ENCODE data around the gene EDAR.

The EDAR gene

GRCh38 chr2:108936076-108936864 lies 52.8 kb downstream of the EDAR start:
- Histone ChIP-seq H3K4me1 (ENCODE audit: control extremely low read depth in 1 of 4, control insufficient read depth in 4 of 4, insufficient read depth in 4 of 4, low read length in 3 of 4) (peaks cover 0 to 15% (median 5%) of the 10 kb centered on the region in 4 experiments), H3K27me3 (replicated peaks in 2 of 5; ENCODE audit: control insufficient read depth in 4 of 5, insufficient read depth in 5 of 5, low read length in 4 of 5) (no peaks in the 10 kb centered on the region), H3K9me3 (ENCODE audit: control extremely low read depth in 1 of 5, control insufficient read depth in 4 of 5, insufficient read depth in 2 of 5, low read depth in 1 of 5, low read length in 4 of 5) (no peaks in the 10 kb centered on the region), H3K27ac (ENCODE audit: insufficient read depth in 1 of 2, low read depth in 1 of 2, low read length in 2 of 2, poor library complexity in 1 of 2, severe bottlenecking in 2 of 2) (no peak overlapping the region), H3K36me3 (ENCODE audit: control insufficient read depth in 4 of 4, insufficient read depth in 4 of 4, low read length in 3 of 4) (no peaks in the 10 kb centered on the region), H3K4me3 (ENCODE audit: control insufficient read depth in 1 of 7, extremely low read depth in 1 of 7, insufficient read depth in 4 of 7, low read depth in 2 of 7, low read length in 6 of 7) (no peak overlapping the region)
- WGBS (ENCODE audit: insufficient coverage), result 96% methylated on average over 8 of the region's 17 CpGs
- ChIA-PET CTCF (no interaction called here), POLR2A (interaction anchor here (0.6 kb wide), 1 partner anchor 27 kb away, joined by 3 read pairs; no protein-coding TSS in a partner anchor)
- no peak for DNase-seq

- H3K36me3 ChIP-seq (ENCODE audit: control insufficient read depth in 4 of 4, insufficient read depth in 4 of 4, low read length in 3 of 4), result no peaks in the 10 kb centered on the region
- H3K27me3 ChIP-seq (replicated peaks in 2 of 5; ENCODE audit: control insufficient read depth in 4 of 5, insufficient read depth in 5 of 5, low read length in 4 of 5), result no peaks in the 10 kb centered on the region
- no peak for DNase-seq
- no peak overlapping the region for H3K27ac ChIP-seq (ENCODE audit: insufficient read depth in 1 of 2, low read depth in 1 of 2, low read length in 2 of 2, poor library complexity in 1 of 2, severe bottlenecking in 2 of 2)
- H3K4me3 ChIP-seq (ENCODE audit: control insufficient read depth in 1 of 7, extremely low read depth in 1 of 7, insufficient read depth in 4 of 7, low read depth in 2 of 7, low read length in 6 of 7), result no peak overlapping the region
- 93% methylated on average over 3 of the region's 5 CpGs for whole genome bisulfite sequencing (ENCODE audit: insufficient coverage)
- peaks cover 0 to 15% (median 5%) of the 10 kb centered on the region in 4 experiments for H3K4me1 ChIP-seq (ENCODE audit: control extremely low read depth in 1 of 4, control insufficient read depth in 4 of 4, insufficient read depth in 4 of 4, low read length in 3 of 4)
- ChIA-PET CTCF (no interaction called here), POLR2A (no interaction called here)
- H3K9me3 ChIP-seq (ENCODE audit: control extremely low read depth in 1 of 5, control insufficient read depth in 4 of 5, insufficient read depth in 2 of 5, low read depth in 1 of 5, low read length in 4 of 5), result no peaks in the 10 kb centered on the region
These were observed 53.7 kb downstream of the EDAR start for GRCh38 chr2:108935271-108935741.

DNA sequence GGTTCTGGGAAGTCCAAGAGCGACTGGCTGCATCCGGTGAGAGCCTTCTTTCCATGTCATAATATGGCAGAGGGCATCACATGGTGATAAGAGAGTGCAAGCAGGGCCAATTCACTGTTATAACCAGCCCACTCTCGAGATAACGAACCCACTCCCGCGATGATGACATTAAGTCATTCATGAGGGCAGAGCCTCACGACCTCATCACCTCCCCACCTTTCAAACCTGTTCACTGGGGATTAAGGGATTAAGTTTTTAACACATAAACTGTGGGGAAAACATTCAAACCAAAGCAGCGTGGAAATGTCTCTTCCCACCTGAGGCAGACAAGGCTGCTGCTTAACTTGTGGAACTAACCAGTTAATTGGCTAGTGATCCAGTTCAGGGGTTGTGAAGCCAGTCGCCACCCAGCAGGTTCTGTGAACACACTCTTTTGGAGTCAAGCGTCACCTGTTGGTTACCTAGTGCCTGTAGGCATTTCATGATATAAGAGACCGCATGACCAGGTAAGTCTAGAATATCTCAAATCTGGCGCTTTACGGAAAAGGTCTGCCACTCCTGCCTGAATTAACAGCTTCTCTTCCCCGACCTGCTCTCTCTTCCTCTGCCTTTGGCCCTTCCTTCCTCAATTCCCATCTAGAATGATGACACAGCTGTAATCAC lies 54.3 kb downstream of the EDAR start:
- H3K27me3 ChIP-seq (replicated peaks in 2 of 5; ENCODE audit: control insufficient read depth in 4 of 5, insufficient read depth in 5 of 5, low read length in 4 of 5), result no peaks in the 10 kb centered on the region
- no peak overlapping the region for H3K4me3 ChIP-seq (ENCODE audit: control insufficient read depth in 1 of 7, extremely low read depth in 1 of 7, insufficient read depth in 4 of 7, low read depth in 2 of 7, low read length in 6 of 7)
- ChIA-PET POLR2A (no interaction called here), CTCF (no interaction called here)
- peaks cover 0 to 15% (median 5%) of the 10 kb centered on the region in 4 experiments for H3K4me1 ChIP-seq (ENCODE audit: control extremely low read depth in 1 of 4, control insufficient read depth in 4 of 4, insufficient read depth in 4 of 4, low read length in 3 of 4)
- DNase-seq, result no peak
- no peak overlapping the region for H3K27ac ChIP-seq (ENCODE audit: insufficient read depth in 1 of 2, low read depth in 1 of 2, low read length in 2 of 2, poor library complexity in 1 of 2, severe bottlenecking in 2 of 2)
- H3K9me3 ChIP-seq (ENCODE audit: control extremely low read depth in 1 of 5, control insufficient read depth in 4 of 5, insufficient read depth in 2 of 5, low read depth in 1 of 5, low read length in 4 of 5), result no peaks in the 10 kb centered on the region
- 90% methylated on average over 14 of the region's 14 CpGs for WGBS (ENCODE audit: insufficient coverage)
- H3K36me3 ChIP-seq (ENCODE audit: control insufficient read depth in 4 of 4, insufficient read depth in 4 of 4, low read length in 3 of 4), result no peaks in the 10 kb centered on the region

DNA sequence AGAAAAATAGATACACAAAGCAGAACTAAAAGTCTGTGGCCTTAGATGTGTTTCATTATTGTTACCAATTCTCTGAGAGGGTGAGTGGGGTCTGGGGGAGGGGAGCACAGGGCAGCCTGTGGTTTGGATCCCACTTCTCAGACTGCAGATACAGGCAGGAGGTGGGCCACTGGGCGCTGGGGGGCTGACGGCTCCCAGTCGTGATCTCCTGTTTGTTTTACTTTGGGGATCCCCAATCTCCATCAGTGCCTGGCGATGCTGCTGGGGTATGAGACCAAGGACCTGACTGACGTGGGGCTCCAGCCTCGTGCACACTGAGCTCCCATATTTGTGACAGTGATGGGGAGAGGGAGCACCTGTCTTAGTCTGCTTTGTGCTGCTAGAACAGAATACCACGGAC lies 54.9 kb downstream of the EDAR start:
- no peaks in the 10 kb centered on the region for H3K27me3 ChIP-seq (replicated peaks in 2 of 5; ENCODE audit: control insufficient read depth in 4 of 5, insufficient read depth in 5 of 5, low read length in 4 of 5)
- 96% methylated on average over 4 of the region's 7 CpGs for WGBS (ENCODE audit: insufficient coverage)
- CTCF ChIA-PET, result no interaction called here
- H3K4me3 ChIP-seq (ENCODE audit: control insufficient read depth in 1 of 7, extremely low read depth in 1 of 7, insufficient read depth in 4 of 7, low read depth in 2 of 7, low read length in 6 of 7), result no peak overlapping the region
- H3K36me3 ChIP-seq (ENCODE audit: control insufficient read depth in 4 of 4, insufficient read depth in 4 of 4, low read length in 3 of 4), result no peaks in the 10 kb centered on the region
- no peak for DNase-seq
- POLR2A ChIA-PET, result no interaction called here
- H3K4me1 ChIP-seq (ENCODE audit: control extremely low read depth in 1 of 4, control insufficient read depth in 4 of 4, insufficient read depth in 4 of 4, low read length in 3 of 4), result peaks cover 0 to 15% (median 5%) of the 10 kb centered on the region in 4 experiments
- no peaks in the 10 kb centered on the region for H3K9me3 ChIP-seq (ENCODE audit: control extremely low read depth in 1 of 5, control insufficient read depth in 4 of 5, insufficient read depth in 2 of 5, low read depth in 1 of 5, low read length in 4 of 5)
- H3K27ac ChIP-seq (ENCODE audit: insufficient read depth in 1 of 2, low read depth in 1 of 2, low read length in 2 of 2, poor library complexity in 1 of 2, severe bottlenecking in 2 of 2), result no peak overlapping the region

- ChIA-PET POLR2A (no interaction called here), CTCF (no interaction called here)
- DNase-seq, result peak in 2 of 3 donors; percentile 13 to 43
- Histone ChIP-seq H3K4me3 (ENCODE audit: control insufficient read depth in 1 of 7, extremely low read depth in 1 of 7, insufficient read depth in 4 of 7, low read depth in 2 of 7, low read length in 6 of 7) (no peak overlapping the region), H3K27ac (ENCODE audit: insufficient read depth in 1 of 2, low read depth in 1 of 2, low read length in 2 of 2, poor library complexity in 1 of 2, severe bottlenecking in 2 of 2) (no peak overlapping the region), H3K27me3 (replicated peaks in 2 of 5; ENCODE audit: control insufficient read depth in 4 of 5, insufficient read depth in 5 of 5, low read length in 4 of 5) (no peaks in the 10 kb centered on the region), H3K9me3 (ENCODE audit: control extremely low read depth in 1 of 5, control insufficient read depth in 4 of 5, insufficient read depth in 2 of 5, low read depth in 1 of 5, low read length in 4 of 5) (no peaks in the 10 kb centered on the region), H3K4me1 (ENCODE audit: control extremely low read depth in 1 of 4, control insufficient read depth in 4 of 4, insufficient read depth in 4 of 4, low read length in 3 of 4) (peaks cover 0 to 15% (median 5%) of the 10 kb centered on the region in 4 experiments), H3K36me3 (ENCODE audit: control insufficient read depth in 4 of 4, insufficient read depth in 4 of 4, low read length in 3 of 4) (no peaks in the 10 kb centered on the region)
- 96% methylated on average over 5 of the region's 11 CpGs for WGBS (ENCODE audit: insufficient coverage)
These were observed 55.3 kb downstream of the EDAR start for GRCh38 chr2:108933691-108934117.

GRCh38 chr2:108932736-108933332 lies 56.2 kb downstream of the EDAR start:
- ChIA-PET CTCF (no interaction called here), POLR2A (no interaction called here)

GRCh38 chr2:108931372-108931771 lies 57.6 kb downstream of the EDAR start:
- no peak for DNase-seq
- H3K27me3 ChIP-seq (replicated peaks in 2 of 5; ENCODE audit: control insufficient read depth in 4 of 5, insufficient read depth in 5 of 5, low read length in 4 of 5), result no peaks in the 10 kb centered on the region
- H3K4me3 ChIP-seq (ENCODE audit: control insufficient read depth in 1 of 7, extremely low read depth in 1 of 7, insufficient read depth in 4 of 7, low read depth in 2 of 7, low read length in 6 of 7), result no peak overlapping the region
- WGBS (ENCODE audit: insufficient coverage), result no CpG with 5 or more reads among the region's 1 CpG
- H3K9me3 ChIP-seq (ENCODE audit: control extremely low read depth in 1 of 5, control insufficient read depth in 4 of 5, insufficient read depth in 2 of 5, low read depth in 1 of 5, low read length in 4 of 5), result no peaks in the 10 kb centered on the region
- POLR2A ChIA-PET, result no interaction called here
- no peak overlapping the region for H3K27ac ChIP-seq (ENCODE audit: insufficient read depth in 1 of 2, low read depth in 1 of 2, low read length in 2 of 2, poor library complexity in 1 of 2, severe bottlenecking in 2 of 2)
- CTCF ChIA-PET, result interaction anchor here (0.6 to 2.2 kb wide), 4 partner anchors 15 to 57 kb away, joined by 3 to 6 read pairs (median 3); no protein-coding TSS in a partner anchor
- H3K4me1 ChIP-seq (ENCODE audit: control extremely low read depth in 1 of 4, control insufficient read depth in 4 of 4, insufficient read depth in 4 of 4, low read length in 3 of 4), result peaks cover 0 to 4% (median 0%) of the 10 kb centered on the region in 4 experiments
- no peaks in the 10 kb centered on the region for H3K36me3 ChIP-seq (ENCODE audit: control insufficient read depth in 4 of 4, insufficient read depth in 4 of 4, low read length in 3 of 4)

More at GRCh38 chr2:108932736-108933332, 56.2 kb downstream of the EDAR start:
- over 99% methylated on average over 9 of the region's 10 CpGs for WGBS (ENCODE audit: insufficient coverage)
- H3K27me3 ChIP-seq (replicated peaks in 2 of 5; ENCODE audit: control insufficient read depth in 4 of 5, insufficient read depth in 5 of 5, low read length in 4 of 5), result no peaks in the 10 kb centered on the region
- H3K27ac ChIP-seq (ENCODE audit: insufficient read depth in 1 of 2, low read depth in 1 of 2, low read length in 2 of 2, poor library complexity in 1 of 2, severe bottlenecking in 2 of 2), result no peak overlapping the region
- DNase-seq, result no peak
- no peaks in the 10 kb centered on the region for H3K36me3 ChIP-seq (ENCODE audit: control insufficient read depth in 4 of 4, insufficient read depth in 4 of 4, low read length in 3 of 4)
- H3K9me3 ChIP-seq (ENCODE audit: control extremely low read depth in 1 of 5, control insufficient read depth in 4 of 5, insufficient read depth in 2 of 5, low read depth in 1 of 5, low read length in 4 of 5), result no peaks in the 10 kb centered on the region
- H3K4me3 ChIP-seq (ENCODE audit: control insufficient read depth in 1 of 7, extremely low read depth in 1 of 7, insufficient read depth in 4 of 7, low read depth in 2 of 7, low read length in 6 of 7), result no peak overlapping the region
- H3K4me1 ChIP-seq (ENCODE audit: control extremely low read depth in 1 of 4, control insufficient read depth in 4 of 4, insufficient read depth in 4 of 4, low read length in 3 of 4), result peaks cover 0 to 7% (median 0%) of the 10 kb centered on the region in 4 experiments

All from common myeloid progenitor, CD34-positive (primary cell).